Thymus (tissue), 11 donors: ENCODE data around the gene ITGA4. TPM values are rescaled to one million over a fixed set of nuclear protein-coding genes. Genes with fewer than 3 reads are reported as not detected.

Experiments used
- DNase-seq, 9 donors: peaks; one replicate each; pipeline ENCODE4 v3.0.0-alpha.2; 2013; ENCODE audit warnings: low spot score in 9 of 9, low read depth in 6 of 9, missing footprints in 1 of 9
- H3K27ac ChIP-seq, 2 donors: one replicate each; pipeline ENCODE4 v1.5.1; 2013; ENCODE audit warnings: control low read depth in 1 of 2, low read depth in 1 of 2, low read length in 1 of 2, mild to moderate bottlenecking in 1 of 2, moderate library complexity in 1 of 2
- H3K27me3 ChIP-seq, 2 donors: one replicate each; pipeline ENCODE4 v1.5.1; 2013; ENCODE audit warnings: low read length in 1 of 2; ENCODE audit not compliant: control insufficient read depth in 2 of 2, insufficient read depth in 1 of 2
- H3K36me3 ChIP-seq, 2 donors: one replicate each; pipeline ENCODE4 v1.5.1; 2013; ENCODE audit warnings: low read length in 1 of 2, mild to moderate bottlenecking in 1 of 2, moderate library complexity in 1 of 2; ENCODE audit not compliant: control insufficient read depth in 2 of 2, insufficient read depth in 2 of 2
- H3K4me1 ChIP-seq, 2 donors: one replicate each; pipeline ENCODE4 v1.5.1; 2013; ENCODE audit warnings: low read length in 2 of 2; ENCODE audit not compliant: control insufficient read depth in 2 of 2, insufficient read depth in 2 of 2
- H3K4me3 ChIP-seq, 2 donors: one replicate each; pipeline ENCODE4 v1.5.1; 2013; ENCODE audit warnings: low read length in 2 of 2, control low read depth in 1 of 2, mild to moderate bottlenecking in 1 of 2
- H3K9me3 ChIP-seq, 2 donors: one replicate each; pipeline ENCODE4 v1.5.1; 2013; ENCODE audit warnings: low read length in 1 of 2, mild to moderate bottlenecking in 1 of 2; ENCODE audit not compliant: control insufficient read depth in 2 of 2, insufficient read depth in 1 of 2
- WGBS: extraction: QIAGEN DNeasy Blood & Tissue Kit; methylation state at CpG from one replicate; pipeline ENCODE4 v1.1.7; 2013; 5-methylcytosine and 5-hydroxymethylcytosine counted together
- polyA plus RNA-seq: library from polyadenylated mRNA; stranded (reverse); fragments of 200-250 nt; gene quantifications from one replicate; pipeline ENCODE4 v1.2.3, GENCODE V29; 2013
- total RNA-seq: library from RNA; stranded (reverse); fragments of 120-200 nt; gene quantifications from one replicate; pipeline ENCODE4 v1.2.4, GENCODE V29; 2013
- donor health status: healthy.

ITGA4 gene
- total and polyA plus RNA-seq, 2 donors = 40.3 to 187 TPM

DNA sequence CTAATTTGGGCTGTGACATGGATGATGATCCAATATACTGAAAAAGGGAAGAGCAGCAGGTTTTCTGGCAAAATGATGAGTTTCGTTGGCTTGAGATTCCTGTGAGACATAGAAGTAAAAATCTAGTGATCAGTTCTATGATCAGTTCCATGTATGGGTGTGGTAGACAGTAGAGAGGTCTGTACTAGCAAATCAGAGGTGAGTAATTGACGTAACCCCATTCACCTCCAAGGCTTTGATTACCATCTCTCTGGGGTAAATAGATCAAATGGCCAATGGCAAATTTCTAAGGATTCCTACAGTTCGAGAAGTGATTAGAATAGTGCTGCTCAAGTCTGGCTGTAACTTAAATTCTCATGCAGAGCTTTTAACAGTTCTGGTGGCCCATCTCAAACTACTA, 6.4 kb downstream of the ITGA4 start:
- WGBS = 49% methylated on average over 3 of the region's 3 CpGs
- H3K27ac ChIP-seq = peak overlapping the region; percentile 31 to 98

DNA sequence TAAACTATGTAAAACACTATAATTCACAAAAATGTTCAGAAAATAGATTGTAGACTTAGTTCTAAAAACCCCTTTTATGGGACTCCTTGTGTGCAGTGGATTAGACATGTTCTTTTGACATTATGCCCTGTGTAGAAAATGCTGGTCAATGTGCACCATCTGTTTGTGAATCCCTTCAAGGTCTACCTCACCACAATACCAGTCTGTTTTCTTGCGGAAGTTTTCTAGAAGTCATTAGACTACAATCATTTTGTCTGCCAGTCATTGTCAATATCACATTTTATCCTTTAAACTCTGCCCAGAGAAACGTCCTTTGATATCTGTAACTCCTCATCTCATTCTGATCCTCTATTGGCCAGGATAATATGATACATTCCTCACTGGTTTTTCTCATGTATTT, 7.8 kb downstream of the ITGA4 start:
- H3K36me3 ChIP-seq = peaks cover 0 to 53% of the 10 kb centered on the region in 2 donors
- DNase-seq = peak in 1 of 9 donors; percentile 54
- peaks cover 30 to 31% of the 10 kb centered on the region in 2 donors for H3K4me1 ChIP-seq
- 18% methylated on average over 2 of the region's 2 CpGs for WGBS
- no peak overlapping the region for H3K4me3 ChIP-seq
- peak overlapping the region in 1 of 2 donors; percentile 33 for H3K27ac ChIP-seq
- no peaks in the 10 kb centered on the region for H3K9me3 ChIP-seq
- H3K27me3 ChIP-seq = no peaks in the 10 kb centered on the region

More for the DNA sequence above, 6.4 kb downstream of the ITGA4 start:
- peak in 1 of 9 donors; percentile 20 for DNase-seq
- Histone ChIP-seq H3K4me3 (peak overlapping the region; percentile 2 to 95), H3K9me3 (no peaks in the 10 kb centered on the region), H3K36me3 (peaks cover 0 to 50% of the 10 kb centered on the region in 2 donors), H3K27me3 (no peaks in the 10 kb centered on the region), H3K4me1 (peaks cover 30 to 31% of the 10 kb centered on the region in 2 donors)

DNA sequence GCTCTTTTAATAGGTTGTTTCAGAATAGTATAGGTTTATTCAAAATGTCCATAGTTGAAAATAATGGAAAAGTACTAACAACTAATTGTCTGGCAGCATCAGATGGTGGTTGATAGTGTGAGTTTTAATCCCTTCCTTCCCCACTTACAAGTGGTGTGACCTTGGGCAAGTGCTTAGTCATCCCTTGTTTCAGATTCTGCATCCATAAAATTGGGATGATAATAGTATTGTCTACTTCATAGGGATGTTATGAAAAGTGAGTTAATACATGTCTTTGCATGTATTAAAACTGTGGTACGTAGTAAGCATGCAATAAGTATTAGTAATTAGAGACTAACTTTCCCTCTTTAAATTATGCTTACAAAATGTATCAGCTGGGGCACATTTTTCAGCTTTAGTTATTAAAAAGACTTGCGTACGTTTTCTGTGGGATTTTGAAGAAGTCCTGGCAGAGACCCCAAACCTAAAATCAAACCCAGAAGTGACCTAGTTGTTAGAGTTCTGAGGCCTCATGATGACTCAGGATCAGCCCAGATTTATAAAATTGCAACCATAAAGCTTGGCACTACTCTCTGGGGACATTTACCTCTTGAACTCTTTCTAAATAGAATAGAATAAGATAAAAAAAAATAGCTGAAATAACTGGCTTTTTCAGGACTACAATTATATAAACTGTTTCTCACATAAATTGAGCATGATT, 8.6 kb downstream of the ITGA4 start:
- Histone ChIP-seq H3K4me3 (no peak overlapping the region), H3K4me1 (peaks cover 36 to 37% of the 10 kb centered on the region in 2 donors), H3K27me3 (no peaks in the 10 kb centered on the region), H3K27ac (peak overlapping the region in 1 of 2 donors; percentile 28), H3K36me3 (peaks cover 6 to 59% of the 10 kb centered on the region in 2 donors), H3K9me3 (no peaks in the 10 kb centered on the region)
- 68% methylated on average over 3 of the region's 3 CpGs for WGBS
- no peak for DNase-seq

DNA sequence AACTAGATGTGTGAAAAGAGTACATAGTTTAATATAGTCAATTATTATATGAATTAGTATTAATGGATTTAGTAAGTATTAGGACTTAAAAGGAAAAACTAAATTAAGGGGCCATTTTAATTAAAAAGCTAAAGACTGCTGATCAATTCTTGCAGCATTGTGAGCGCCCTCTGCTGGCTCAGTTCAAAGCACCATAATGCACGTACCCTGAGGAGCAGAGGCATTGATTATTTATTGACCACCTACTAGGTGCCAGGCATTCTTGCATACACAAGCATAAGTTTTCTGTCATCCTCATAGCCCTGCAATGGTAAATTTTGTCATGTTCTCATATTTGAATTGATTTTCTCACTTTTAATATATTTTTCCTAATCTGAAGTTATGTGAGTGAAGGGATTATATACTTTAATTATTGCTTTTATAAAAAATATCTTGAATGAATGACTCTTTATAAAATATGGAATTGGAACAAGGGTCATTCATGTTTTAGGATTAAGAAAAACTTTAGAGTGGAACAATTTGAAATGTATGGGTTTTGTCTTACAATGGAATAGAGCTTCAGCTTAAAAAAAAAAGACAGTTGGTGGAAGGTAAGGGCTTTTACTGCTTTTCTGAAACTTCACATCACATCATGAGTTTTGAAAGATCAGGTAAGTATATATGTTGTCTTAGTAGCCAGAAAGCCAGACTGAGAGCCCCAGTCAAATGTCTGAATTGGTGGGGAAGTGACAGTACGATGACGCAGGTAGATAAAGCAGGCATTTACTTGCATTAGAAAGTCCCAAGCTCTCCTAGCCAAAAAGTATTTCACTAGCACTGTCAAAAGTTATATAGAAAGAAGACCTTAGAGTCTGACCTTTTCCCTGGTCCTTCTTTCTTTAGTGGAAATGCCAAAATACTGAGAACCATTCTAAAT, 9.7 kb downstream of the ITGA4 start:
- Histone ChIP-seq H3K4me3 (peak overlapping the region in 1 of 2 donors; percentile 14), H3K27ac (peak overlapping the region; percentile 2 to 5), H3K36me3 (peaks cover 6 to 69% of the 10 kb centered on the region in 2 donors), H3K9me3 (no peaks in the 10 kb centered on the region), H3K4me1 (peaks cover 32 to 35% of the 10 kb centered on the region in 2 donors), H3K27me3 (no peaks in the 10 kb centered on the region)
- 49% methylated on average over 4 of the region's 4 CpGs for WGBS
- DNase-seq = peak in 3 of 9 donors; percentile 61 to 80 (median 71)

DNA sequence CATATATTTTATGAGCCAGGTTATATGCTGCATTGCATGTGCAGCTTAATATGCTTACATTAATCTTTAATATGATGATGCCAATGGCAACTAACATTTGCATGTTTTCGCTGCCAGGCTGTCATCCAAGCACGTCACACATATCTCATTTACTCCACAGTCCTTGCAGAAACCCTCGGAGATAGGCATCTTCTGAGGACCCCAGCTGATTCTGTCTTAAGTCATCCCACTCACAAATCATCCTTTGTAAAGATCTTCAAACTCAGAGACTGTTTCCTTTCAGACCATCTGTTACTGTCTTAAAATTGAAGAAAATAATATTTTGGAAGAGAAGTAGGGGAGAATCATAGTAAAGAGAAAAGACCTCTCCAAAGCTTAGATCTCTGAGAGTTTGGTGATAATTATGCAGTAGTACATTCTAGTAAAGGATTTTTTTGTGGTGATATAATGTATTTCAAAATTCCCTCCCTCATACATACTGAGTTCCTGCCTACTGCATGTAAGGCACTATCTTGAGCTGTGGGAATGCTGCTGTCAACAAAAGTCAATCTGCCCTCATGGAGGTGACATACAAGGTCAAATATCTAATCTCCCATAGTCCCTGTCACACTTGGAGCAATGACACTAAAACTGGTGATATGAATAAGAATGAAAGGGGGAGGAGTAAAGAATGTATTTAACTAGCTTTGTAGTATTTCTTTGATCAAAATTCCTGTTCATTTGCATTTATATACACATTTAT, 11.0 kb downstream of the ITGA4 start:
- DNase-seq = peak in 1 of 9 donors; percentile 42
- H3K4me1 ChIP-seq = peaks cover 30 to 32% of the 10 kb centered on the region in 2 donors
- H3K36me3 ChIP-seq = peaks cover 10 to 68% of the 10 kb centered on the region in 2 donors
- no peaks in the 10 kb centered on the region for H3K9me3 ChIP-seq
- 34% methylated on average over 3 of the region's 3 CpGs for WGBS
- no peak overlapping the region for H3K4me3 ChIP-seq
- H3K27ac ChIP-seq = peak overlapping the region in 1 of 2 donors; percentile 5
- no peaks in the 10 kb centered on the region for H3K27me3 ChIP-seq

DNA sequence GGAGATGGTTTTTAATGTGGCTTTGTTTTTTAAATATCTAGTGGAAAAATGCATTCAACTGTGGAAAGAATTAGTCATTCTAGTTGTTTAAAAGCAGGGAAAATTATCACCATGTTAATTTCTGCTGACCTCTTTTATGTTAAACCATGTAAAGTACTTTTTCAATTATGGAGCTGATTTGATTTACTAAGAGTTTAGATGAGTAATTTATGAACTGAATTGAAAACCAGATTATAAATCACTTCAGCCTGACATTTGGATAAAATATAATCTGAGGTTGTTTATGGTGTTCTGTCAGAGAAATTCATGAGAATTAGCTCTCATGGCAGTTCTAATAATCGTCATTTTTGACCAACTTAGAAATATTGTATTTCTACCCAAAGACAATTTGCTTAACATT, 11.6 kb downstream of the ITGA4 start:
- no peaks in the 10 kb centered on the region for H3K27me3 ChIP-seq
- peaks cover 10 to 68% of the 10 kb centered on the region in 2 donors for H3K36me3 ChIP-seq
- H3K4me1 ChIP-seq = peaks cover 24 to 28% of the 10 kb centered on the region in 2 donors
- H3K27ac ChIP-seq = no peak overlapping the region
- no peaks in the 10 kb centered on the region for H3K9me3 ChIP-seq
- 83% methylated on average over 1 of the region's 1 CpG for WGBS
- no peak overlapping the region for H3K4me3 ChIP-seq
- no peak for DNase-seq

DNA sequence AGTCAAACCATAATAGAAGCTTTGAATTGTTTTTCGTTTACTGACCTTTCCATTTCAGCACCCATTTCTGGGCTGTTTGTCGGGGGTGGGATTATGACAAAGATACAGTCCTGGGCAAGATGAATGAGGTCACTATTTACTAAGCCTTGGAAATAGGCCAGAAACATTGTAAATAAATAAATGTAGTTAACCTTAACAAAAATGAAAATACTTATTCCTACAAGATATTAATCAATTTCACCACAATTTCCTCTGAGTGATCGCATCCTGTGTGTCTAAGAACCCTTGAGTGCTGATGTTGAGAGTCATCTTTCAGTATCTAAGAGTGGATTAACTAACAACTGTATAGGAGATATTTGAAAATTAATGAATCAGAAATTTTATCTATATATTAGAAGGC, 14.0 kb downstream of the ITGA4 start:
- Histone ChIP-seq H3K27me3 (no peaks in the 10 kb centered on the region), H3K4me3 (no peak overlapping the region), H3K4me1 (peaks cover 15 to 17% of the 10 kb centered on the region in 2 donors), H3K9me3 (no peaks in the 10 kb centered on the region), H3K36me3 (peaks cover 17 to 71% of the 10 kb centered on the region in 2 donors), H3K27ac (no peak overlapping the region)
- DNase-seq = no peak
- WGBS = 66% methylated on average over 3 of the region's 3 CpGs

DNA sequence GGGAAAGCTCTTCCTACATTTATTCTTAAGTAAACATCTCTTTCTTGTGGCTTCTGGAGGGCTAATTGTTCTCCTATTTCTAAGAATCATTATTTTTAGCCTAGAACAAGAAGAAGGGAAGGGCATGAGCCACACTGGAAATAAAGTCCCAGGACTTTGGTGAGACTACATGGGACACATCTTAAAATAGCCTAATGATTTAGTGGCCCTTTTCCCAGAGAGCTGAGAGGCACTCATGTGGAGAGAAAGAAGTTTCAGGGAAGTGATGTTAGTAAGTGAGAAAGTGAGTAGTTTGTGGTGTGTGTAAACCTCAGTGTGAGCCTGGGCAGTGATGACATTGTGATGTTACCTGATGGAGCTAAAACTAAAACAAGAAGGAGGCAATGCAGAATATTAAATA, 14.6 kb downstream of the ITGA4 start:
- DNase-seq = no peak
- H3K27me3 ChIP-seq = no peaks in the 10 kb centered on the region
- peaks cover 15 to 17% of the 10 kb centered on the region in 2 donors for H3K4me1 ChIP-seq
- no peaks in the 10 kb centered on the region for H3K9me3 ChIP-seq
- peaks cover 21 to 75% of the 10 kb centered on the region in 2 donors for H3K36me3 ChIP-seq
- H3K27ac ChIP-seq = no peak overlapping the region
- no peak overlapping the region for H3K4me3 ChIP-seq
